ENCODE measurements around the gene PCK2.

Gene PCK2

DNA sequence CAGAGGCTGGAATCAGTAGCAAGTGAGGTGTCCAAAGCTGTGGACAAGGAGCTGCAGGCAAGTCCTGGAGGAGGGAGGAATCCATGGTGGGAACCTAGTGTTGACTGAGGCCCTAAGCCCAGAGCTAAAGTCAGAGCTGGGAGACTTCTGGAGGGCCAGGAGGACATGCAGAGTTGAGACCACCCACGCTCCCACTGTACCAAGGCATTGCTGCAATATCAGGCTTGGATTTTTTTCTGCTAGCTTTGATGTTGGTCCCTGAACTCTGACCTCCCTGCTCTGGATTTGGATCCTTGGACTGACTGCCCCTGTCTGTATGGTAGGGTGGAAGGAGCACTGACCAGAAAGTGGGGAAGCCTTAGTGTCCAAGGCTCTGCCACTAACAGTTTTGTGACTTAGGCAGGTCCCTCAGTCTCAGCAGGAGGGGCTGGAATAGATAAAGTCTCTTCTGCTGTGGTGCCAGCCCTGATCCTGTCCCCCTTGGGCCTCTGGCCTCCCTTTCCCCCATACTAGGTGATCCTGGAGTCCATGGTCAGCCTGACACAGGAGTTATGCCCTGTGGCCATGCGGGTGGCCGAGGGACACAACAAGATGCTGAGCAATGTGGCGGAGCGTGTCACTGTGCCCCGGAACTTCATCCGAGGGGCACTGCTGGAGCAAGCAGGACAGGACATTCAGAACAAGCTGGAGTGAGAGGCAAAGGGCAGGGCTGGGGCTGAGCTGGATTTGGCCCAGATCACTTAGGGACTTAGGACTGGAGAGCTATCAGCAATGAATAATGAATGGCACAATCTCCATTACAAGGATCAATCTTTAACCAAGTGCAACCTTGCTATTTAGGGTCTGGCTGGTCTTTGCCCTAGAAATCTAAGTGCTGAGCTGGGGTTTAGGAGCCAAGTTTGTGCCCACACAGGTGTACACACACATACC, 32.9 kb upstream of the PCK2 start:
- no peak for DNase-seq (ENCODE audit: low read depth)

DNA sequence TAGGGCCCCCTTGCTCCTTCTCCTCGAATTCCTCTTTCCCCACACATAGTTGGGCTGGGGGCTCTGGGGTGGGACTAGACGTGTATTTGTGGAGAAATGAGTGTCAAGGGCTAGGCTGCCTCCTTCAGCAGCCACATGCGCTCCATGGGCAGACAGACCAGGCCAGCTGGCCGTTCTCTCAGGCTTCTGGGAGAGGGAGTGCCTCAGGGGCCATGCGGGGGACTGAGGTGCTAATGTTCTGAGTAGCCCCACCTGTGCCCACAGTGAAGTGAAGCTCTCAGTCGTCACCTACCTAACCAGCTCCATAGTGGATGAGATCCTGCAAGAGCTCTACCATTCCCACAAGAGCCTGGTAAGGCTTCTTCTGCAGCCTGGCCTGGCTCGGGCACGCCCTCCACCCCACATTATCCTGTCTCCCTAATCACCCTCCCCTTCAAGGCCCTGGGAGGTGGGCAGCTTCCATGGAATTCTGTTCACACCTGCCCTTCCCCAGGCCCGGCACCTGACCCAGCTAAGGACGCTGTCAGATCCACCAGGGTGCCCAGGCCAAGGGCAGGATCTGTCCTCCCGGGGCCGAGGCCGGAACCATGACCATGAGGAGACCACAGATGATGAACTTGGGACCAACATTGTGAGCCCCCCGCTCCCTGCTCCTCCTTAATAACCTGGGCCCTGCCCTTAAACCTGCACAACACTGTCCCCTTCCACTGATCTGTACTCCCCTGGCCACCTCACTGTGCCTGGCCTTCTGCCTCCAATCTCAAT, 31.7 kb upstream of the PCK2 start:
- no peak for DNase-seq (ENCODE audit: low read depth)

DNA sequence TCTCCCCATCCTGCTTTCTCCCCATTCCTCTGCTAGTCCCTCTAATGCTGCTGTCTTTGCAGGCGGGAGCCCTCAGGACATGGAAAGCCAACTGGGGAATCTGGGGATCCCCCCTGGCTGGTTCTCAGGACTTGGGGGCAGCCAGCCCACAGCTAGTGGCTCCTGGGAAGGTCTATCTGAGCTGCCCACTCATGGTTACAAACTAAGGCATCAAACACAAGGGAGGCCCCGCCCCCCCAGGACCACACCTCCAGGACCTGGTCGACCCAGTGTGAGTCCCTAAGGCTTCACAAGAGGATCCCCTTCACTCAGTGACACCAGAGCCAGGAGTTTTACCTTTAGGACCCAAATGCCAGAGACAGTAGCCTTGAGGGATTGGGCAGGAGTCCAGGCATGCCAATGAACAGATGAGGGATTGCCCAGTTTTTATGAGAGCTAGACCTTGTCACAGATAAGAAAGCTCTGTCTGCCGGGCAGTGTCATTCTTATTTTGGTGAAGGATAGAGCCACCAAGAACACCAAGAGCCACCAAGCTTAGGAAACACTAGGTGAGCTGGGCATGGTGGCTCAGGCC, 30.8 kb upstream of the PCK2 start:
- DNase-seq (ENCODE audit: low read depth) = no peak

DNA sequence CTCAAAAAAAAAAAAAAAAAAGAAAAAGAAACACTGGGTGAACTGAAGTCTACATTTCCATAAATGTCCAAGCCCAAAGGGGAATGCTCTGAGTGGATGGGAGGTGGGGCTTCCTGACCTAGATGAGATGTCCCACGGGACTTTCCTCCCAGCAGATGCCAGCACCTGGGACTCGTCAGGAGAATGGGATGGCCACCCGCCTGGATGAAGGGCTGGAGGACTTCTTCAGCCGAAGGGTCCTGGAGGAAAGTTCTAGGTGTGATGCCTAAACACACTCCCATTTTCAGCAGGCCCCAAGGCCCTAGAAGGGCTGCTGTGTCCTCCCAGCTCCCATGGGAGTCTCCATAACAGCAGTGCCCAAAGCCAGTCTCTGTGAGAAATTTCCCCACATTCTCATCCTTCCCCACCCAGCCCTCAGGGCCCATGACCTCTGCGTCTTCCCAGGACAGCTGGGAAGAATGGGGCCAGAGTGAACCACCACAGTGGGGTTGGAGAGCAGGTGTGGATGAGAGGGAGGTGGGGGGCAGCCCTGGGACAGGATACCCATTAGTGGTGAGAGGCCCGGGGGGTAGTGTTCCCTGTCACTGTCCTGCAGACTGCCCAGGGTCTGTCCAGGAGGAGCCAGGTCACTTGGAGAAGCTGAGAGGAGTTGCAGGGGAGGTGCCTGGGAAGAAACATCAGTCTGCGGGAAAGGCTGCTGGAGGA, 29.9 kb upstream of the PCK2 start:
- no peak for DNase-seq (ENCODE audit: low read depth)

DNA sequence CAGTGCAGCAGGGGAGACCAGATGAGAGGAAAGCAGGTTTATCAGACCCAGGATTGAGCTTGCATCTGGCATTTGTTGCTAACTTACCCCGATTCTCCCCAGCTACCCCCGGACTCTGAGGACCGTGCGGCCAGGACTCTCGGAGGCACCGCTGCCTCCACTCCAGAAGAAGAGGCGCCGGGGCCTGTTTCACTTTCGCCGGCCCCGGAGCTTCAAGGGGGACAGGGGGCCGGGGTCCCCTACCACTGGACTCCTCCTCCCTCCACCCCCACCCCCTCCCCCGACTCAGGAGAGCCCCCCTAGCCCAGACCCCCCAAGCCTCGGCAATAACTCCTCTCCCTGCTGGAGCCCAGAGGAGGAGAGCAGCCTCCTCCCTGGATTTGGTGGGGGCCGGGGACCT, 29.3 kb upstream of the PCK2 start:
- no peak for DNase-seq (ENCODE audit: low read depth)

DNA sequence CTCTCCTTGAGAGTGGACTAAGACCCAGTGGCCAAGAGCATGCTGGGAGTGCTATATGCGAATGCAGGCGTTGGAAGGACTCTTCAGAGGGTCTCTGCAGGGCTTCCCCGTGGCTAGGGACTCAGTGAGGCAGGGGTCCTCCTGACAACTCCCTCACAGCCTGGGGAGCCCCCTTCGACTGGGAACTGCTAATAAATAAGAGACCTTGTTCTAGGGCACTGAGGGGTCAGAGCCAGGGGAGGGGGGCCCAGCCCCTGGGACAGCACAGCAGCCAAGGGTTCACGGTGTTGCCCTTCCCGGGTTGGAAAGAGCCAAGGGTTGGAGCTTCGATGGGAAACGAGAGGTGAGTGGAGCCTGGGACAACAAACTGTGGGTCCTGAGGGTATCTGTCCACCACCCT, 28.7 kb upstream of the PCK2 start:
- DNase-seq (ENCODE audit: low read depth) = no peak

DNA sequence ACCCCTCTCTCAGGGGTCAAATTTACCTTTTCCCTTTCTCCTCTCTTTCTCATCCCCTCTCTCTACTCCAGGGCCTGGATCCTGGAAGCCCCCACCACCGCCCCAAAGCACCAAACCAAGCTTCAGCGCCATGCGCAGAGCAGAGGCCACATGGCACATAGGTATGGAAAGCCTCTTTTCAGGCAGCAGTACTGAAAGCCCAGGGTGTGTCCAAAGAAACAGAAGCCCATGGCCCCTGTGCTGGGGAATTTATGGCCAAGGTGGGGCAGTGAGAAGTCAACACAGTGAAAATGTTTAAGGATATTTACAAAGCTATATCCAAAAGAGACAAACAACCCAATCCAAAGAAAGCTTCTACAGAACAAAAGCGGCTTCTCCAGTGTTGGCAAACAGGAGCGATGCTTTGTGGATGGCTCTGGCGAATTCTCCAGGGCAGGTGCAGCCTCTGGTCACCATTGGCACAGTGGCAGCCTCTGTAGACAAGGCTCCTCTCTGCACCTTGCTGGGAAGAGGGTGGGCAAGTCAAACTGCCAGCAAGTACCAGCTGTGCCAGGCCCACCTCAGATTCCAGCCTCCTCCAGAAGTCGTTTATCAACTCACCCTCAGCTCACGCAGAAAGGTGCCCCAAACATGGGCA, 27.5 kb upstream of the PCK2 start:
- DNase-seq (ENCODE audit: low read depth) = no peak

DNA sequence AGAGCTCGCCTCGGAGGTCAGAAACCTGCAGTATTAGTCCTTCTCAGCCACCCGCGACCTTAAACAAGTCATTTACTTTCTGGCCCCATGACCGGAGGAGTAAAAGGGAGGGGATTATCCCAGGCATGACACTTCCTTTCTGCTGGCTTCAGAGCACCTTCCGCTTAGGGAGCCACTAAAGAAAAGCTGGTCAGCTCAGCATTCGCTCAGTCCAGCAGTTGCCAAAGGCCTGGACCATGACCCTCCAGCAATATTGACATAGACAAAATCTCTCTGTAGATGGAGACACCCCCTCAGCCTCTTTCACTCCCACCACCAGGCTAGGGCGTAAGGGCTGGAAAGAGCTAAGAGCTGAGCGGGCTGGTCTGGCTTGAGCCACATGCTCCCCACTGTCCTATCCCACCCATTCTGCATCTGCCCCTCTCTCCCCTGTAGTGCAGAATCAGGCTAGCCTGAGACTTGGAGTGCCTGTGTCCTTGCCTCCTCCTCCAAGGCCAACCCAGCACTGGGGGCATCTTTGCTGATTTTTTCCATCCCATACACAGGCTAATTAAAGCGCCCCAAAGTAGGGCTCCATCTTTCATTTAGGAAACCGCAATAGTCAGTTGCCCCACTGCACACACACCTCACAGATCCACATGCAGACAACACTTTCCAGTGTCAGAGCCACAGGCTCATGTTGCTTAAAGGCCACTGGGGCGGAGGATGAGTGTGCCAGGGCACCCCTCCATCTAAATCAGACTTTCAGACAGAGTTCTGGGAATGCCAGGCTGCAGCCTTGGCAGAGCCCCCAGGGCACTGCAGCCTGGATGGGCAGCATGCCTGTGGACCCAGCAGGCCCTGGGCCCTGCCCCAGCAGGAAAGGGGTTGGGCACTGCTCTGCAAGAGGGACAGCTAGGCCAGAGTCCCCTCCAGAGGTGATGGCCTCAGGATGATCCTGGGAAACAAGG, 26.7 kb upstream of the PCK2 start:
- DNase-seq (ENCODE audit: low read depth) = no peak

DNA sequence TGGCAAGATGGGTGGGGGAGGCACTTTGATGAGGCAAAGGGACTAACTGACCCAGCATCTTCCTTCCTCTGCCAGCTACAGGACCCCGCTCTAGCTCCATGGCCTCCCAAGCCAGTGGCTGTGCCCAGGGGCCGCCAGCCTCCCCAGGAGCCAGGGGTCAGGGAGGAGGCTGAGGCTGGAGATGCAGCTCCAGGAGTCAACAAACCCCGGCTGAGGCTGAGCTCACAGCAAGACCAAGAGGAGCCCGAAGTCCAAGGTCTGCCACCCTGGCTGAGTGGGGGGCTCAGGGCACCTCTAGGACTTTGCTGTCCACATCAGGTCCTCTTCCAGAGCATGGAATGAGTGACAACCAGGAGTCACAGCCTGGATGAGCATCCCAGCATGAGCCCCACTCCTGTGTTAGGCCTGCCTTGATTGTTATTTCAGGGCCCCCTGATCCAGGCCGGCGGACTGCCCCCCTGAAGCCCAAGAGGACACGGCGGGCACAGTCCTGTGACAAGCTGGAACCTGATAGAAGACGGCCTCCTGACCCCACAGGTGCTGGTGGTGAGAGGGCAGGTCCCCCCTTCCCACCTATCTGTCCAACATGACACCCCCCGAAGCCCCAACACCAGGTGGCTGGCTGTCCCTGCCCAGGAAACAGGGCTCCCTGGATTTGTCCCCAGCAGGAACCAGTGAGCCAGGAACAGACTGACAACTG, 25.2 kb upstream of the PCK2 start:
- no peak for DNase-seq (ENCODE audit: low read depth)

DNA sequence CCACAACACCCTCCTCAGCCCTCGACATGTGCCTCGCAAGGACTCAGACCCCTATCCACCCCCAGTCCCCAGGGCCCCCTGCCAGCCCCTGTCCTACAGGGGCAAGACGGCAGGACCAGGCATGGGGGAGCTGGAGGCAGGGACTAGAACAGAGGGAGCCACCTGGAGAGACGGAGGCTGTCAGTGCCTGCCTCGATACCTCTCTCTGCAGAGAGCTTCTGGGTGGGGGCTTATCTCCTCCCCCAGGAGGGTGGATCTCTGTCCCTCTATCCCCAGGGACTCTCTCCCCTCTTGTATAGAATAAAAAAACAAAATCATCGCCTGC, 24.7 kb upstream of the PCK2 start:
- no peak for DNase-seq (ENCODE audit: low read depth)

DNA sequence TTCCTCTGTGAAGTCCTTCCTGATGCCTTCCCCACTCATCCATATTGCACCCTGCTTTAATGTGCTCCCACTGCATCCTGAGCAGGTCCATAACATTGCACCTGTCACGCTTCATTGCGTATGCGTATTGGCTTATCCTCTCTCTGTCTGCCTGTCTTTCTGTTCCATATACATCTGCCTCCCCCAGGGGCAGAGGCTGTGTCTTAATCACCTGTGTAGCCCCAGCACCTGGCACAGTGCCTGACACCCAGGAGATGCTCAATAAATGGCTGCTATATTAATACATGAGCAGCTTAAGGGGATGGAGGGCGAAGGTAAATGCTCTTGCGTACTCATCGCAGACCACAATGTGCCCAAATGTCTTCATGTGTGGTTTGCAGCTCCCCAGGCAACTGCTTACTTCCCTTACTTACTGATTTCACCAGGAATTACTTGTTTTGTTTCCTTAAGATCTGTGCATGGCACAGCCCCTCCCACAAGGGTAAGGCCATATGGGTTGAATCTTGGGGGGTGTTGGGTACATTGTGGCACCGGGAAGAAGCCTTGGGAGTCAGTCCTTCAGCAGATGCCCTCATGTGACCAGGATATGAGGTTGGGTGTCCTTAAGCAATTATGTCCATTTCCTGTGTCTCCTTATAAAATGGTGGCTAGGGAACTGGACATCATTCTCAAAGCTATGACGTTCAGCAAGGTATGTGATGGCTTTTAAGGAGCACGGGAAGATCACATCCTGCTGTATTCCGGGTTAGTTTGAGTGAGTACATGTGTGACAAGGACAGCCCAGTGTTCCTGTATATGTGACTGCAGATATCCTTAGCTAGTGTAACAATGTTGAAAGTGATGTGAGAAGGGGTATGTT, 23.6 kb upstream of the PCK2 start:
- DNase-seq (ENCODE audit: low read depth) = no peak

DNA sequence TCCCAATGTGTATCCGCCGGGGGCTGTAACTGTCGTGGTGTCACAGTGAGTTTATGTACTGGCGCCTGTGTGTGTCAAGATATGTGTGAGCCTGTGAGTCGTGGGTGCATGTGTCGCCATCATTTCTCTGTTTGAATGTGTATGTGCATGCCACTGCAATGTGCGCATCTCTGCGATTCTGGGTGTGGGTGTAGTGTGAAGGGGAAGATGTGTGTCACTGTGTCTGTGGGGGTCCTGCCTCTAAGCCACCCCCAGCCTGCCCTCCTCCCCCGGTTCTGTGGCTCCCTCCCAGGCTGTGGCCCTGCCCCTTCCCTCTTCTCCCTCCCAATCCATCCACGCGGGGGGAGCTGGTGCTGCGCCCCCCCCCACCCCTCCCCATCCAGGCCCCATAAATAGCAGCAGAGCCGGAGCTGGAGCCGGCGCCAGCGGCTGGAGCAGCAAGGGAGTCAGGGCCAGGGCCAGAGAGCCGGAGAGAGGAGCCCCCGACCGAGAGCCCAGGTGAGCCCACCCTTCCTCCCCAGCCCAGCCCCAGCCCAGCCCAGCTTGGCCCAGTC, 22.9 kb upstream of the PCK2 start, which contains the start of gene CPNE6:
Gene CPNE6 (plus strand): TSS at position 419 of the 554 bp plus-strand sequence. CDS start 1,375 bp downstream, outside the sequence.
- DNase-seq (ENCODE audit: low read depth) = peak; percentile 56

DNA sequence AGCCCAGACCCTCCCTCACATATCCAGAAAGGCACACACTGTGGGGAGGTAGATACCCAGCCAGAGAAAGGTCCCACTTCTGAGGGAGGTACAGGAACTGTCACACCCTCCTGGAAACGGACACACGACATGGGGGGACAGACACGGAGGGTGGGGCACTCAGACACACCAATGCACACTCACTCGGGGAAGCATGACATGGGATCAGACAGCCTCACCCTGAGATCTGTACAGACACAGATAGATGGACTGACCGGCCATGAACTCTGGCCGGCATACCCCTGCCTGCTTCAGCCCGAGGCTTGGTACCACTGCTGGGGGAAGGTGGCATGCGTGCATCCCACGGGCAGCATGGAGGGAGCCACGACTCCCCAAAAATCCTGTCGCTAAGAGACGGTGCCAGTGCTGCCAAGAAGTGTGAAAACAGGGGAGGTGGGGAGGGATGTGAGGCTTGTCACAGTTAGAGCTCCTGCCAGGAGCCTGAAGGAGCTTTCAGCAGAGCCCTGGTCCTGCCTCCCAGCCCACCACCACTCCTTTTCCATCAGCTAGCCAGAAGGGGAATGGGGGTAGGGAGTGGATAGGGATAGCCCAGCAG, 22.2 kb upstream of the PCK2 start:
- no peak for DNase-seq (ENCODE audit: low read depth)

DNA sequence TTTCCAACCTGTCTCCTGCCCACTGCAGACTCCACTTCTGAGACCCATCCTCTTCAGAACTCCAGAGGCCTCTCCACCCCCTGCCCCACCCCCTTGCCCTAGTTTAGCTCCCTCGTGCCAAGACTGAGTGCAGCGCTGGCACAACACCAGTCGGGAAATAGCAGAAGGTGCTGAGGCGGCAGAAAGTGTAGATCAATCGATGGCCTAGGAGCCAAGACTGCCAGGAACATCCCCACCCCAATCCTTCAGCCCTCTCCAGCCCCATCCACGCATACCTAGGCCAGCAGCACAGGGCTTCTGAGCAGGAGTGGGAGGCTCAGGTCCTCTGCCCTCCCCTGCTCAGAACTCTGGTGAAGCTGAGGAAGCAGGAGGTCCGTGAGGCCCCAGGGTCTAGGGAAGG, 21.7 kb upstream of the PCK2 start:
- DNase-seq (ENCODE audit: low read depth) = no peak

DNA sequence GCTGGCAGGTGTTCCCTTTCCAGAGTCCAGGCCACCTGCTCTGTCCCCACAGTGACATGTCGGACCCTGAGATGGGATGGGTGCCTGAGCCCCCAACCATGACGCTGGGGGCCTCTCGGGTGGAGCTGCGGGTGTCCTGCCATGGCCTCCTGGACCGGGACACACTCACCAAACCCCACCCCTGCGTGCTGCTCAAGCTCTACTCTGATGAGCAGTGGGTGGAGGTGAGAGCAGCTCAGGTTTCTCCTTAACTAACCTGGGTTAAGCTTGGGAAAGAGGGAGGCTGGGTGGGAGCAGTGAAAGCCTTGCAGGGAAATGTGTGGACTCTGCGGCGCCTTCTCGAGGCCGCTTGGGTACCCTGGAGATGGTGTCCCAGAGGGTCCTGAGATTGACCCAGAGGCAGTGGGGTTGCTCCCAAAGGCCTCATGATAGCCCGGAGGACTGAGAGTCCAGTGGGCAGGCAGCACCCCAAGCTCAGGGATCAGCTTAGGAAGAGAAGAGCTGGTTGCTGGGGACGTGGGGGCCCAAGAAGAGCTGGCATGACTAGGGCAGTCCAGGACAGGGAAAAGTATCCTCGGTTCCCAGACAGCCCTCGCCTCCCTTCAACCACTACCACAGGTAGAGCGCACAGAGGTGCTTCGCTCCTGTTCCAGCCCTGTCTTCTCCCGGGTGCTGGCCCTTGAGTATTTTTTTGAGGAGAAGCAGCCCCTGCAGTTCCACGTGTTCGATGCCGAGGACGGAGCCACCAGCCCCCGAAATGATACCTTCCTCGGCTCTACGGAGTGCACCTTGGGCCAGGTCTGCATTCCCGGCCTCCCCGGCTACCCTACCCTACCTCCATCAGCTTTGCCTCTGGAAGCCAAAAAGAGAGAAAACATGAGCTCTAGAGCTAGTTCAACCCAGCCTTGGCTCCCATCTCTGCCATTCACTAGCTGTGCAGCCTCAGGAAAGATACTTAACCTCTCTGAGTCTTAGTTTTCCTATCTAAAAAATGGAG, 20.9 kb upstream of the PCK2 start:
- DNase-seq (ENCODE audit: low read depth) = no peak

DNA sequence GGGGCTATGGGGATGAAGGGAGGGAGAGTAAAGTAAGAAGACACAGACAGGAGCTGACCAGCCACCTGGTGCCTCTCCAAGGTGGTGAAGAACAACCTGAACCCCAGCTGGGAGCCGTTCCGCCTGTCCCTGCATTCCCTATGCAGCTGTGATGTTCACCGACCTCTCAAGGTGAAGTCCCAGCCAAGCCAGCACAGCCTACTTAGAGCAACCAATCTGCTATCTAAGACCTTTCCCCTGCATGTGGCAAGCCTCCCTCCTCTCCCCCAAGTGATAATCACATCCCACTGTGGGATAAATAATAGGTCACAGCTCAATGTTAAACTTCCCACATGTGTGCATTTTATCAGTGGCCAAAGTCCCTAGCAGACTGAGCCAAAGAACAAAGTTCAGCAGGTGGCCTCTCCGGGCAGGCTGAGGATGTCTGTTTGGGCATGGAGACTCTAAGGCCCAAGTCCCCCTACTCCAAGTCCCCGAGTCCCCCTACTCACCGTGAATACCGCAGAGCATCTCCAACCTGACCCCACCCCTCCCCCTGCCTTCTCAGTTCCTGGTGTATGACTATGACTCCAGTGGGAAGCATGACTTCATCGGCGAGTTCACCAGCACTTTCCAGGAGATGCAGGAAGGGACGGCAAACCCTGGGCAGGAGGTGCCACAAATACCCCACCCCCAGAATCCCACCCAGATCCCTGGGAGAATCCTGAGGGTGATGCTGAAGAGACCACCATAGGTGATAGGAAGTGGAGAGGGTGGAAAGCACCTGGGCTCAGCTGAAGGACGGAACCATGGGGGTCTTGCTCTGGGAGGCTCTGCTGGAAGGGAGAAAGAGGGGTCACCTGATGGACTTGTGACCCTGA, 19.3 kb upstream of the PCK2 start:
- no peak for DNase-seq (ENCODE audit: low read depth)

All from activated T-cell treated with anti-CD3 and anti-CD28 coated beads for 48 hours (primary cell).